ENCODE data around the gene GLIS2.

The GLIS2 gene

DNA sequence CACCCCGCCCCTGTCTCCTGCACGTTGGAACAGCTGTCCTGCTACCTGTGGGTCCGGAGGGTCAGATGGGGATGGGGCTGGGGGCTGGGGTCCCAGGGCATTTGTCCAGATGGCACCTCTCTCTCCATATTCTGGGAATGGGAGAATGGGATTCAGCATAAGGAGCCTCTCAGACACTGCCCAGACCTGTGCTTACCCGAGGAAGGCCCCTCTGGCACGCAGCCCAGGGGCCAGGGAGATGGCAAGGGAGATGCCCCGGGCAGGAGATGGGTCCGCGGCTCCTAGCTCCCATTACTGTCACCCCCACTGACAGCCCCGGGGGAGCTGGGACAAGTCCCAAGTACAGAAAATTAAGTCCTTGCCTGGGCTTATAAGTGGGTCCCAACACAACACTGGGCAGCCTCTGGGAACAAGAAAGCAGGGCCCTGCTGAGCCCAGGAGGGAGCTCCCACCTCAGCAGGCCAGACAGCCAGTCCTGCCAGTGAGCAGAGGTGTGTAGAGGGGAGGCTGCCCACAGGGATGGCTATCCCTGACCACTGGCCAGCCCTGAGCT, 57.6 kb downstream of the GLIS2 start:
- TF ChIP-seq, protein P1, sequence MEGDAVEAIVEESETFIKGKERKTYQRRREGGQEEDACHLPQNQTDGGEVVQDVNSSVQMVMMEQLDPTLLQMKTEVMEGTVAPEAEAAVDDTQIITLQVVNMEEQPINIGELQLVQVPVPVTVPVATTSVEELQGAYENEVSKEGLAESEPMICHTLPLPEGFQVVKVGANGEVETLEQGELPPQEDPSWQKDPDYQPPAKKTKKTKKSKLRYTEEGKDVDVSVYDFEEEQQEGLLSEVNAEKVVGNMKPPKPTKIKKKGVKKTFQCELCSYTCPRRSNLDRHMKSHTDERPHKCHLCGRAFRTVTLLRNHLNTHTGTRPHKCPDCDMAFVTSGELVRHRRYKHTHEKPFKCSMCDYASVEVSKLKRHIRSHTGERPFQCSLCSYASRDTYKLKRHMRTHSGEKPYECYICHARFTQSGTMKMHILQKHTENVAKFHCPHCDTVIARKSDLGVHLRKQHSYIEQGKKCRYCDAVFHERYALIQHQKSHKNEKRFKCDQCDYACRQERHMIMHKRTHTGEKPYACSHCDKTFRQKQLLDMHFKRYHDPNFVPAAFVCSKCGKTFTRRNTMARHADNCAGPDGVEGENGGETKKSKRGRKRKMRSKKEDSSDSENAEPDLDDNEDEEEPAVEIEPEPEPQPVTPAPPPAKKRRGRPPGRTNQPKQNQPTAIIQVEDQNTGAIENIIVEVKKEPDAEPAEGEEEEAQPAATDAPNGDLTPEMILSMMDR (IDR thresholded peaks at IDR 0.05; ENCODE audit: borderline replicate concordance, insufficient read depth, low read depth, low read length): no peak

DNA sequence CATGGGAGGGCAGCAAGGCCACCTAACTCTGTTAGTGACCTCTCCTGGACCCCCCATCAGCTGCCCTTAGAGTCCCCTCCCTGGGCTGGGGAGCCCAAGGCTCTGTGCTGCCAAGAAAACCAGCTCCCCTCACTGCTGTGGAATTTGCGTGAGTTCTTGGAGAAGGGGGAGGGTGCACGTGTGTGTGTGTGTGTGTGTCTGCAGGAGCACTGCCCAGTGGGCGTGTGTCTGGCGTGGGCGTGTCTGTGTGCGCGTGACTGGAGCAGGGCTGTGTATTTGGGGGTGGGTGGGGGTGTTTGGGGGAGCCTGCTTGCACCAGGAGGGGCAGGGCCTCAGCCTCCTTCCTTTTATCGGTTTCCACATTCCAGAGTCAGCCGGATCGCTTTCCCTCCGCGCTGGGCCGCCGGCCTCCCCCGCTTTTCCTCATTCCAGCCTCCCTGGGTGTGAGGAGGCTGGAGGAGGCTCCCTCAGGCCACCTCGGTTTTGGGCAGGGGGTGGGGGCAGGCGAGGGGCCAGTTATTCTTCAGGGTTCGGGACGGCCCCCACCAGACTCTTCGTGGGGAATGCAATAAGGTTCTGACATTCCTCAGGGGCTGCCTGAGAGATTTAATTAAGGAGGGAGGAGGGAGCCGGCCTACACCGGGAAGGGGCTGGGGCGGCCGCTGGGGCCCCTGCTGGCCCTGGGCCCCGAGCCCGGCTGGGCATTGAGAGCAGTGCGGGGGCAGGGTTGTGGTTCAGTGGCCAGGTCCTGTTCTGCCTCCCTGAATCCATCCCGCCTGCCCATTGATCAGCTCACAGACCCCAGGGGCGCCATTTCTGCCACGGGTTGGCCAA, 58.3 kb downstream of the GLIS2 start:
- H3K4me3 ChIP-seq (ENCODE audit: low read depth, low read length): no peak overlapping the region
- TF ChIP-seq, protein P1 (IDR thresholded peaks at IDR 0.05; ENCODE audit: borderline replicate concordance, insufficient read depth, low read depth, low read length): no peak

More for the DNA sequence above, 57.6 kb downstream of the GLIS2 start:
- H3K4me3 ChIP-seq (ENCODE audit: low read depth, low read length): no peak overlapping the region

DNA sequence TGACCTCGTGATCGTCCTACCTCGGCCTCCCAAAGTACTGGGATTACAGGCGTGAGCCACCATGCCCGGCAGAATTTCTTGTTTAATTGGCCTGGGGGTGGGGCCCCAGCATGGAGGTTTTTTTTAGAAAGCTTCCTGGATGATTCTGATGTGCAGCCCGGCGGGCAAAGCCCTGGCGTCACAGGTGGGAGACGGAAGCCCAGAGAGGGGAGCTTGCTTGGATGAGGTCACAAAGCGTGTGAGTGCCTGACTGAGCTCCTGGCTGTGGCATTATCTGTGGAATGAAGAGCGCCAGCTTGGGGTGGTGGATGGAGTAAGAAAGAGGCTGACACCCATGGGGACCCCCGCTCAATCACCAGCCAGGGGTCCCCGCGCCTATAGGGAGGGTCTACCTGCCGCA, 59.9 kb downstream of the GLIS2 start:
- no peak overlapping the region for H3K4me3 ChIP-seq (ENCODE audit: low read depth, low read length)

DNA sequence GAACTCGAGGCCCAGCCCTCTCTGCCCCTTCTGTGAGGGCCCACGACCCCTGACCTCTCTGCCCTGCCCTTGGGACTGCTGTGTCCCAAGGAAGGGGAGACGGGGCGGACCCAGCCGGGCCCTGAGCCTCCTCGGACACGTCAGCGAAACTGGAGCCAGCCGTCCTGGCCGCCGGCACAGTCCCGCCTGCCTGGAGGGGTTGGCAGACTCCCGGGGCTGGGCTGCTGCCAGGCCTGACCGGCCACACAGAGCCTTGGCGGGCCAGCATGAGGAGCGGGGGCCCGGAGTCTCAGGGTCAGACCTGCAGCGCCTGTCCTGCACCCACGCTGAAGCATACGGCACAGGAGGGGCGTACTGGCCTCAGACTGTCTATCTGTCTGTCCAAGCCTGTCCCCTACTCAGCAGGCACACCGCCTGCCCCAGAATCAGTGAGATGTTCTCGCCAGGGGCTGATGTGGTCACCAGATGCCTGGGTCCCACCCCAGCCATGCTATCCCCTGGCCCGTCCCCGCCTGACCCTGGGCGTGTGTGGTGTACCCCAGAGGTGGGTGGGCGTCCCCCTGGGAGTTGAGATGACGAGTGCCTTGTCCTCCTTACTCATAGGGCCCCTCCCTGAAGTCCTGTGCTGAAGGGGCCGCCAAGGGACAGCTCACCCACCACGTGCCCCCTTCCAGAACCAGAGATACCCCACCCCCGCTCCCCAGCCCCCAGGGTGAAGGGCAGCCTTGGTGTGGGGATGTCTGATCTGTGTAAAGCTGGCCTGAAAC, 60.4 kb downstream of the GLIS2 start:
- TF ChIP-seq, protein P1 (IDR thresholded peaks at IDR 0.05; ENCODE audit: borderline replicate concordance, insufficient read depth, low read depth, low read length): no peak
- H3K4me3 ChIP-seq (ENCODE audit: low read depth, low read length): no peak overlapping the region

More for the DNA sequence above, 59.9 kb downstream of the GLIS2 start:
- TF ChIP-seq, protein P1 (IDR thresholded peaks at IDR 0.05; ENCODE audit: borderline replicate concordance, insufficient read depth, low read depth, low read length): no peak

DNA sequence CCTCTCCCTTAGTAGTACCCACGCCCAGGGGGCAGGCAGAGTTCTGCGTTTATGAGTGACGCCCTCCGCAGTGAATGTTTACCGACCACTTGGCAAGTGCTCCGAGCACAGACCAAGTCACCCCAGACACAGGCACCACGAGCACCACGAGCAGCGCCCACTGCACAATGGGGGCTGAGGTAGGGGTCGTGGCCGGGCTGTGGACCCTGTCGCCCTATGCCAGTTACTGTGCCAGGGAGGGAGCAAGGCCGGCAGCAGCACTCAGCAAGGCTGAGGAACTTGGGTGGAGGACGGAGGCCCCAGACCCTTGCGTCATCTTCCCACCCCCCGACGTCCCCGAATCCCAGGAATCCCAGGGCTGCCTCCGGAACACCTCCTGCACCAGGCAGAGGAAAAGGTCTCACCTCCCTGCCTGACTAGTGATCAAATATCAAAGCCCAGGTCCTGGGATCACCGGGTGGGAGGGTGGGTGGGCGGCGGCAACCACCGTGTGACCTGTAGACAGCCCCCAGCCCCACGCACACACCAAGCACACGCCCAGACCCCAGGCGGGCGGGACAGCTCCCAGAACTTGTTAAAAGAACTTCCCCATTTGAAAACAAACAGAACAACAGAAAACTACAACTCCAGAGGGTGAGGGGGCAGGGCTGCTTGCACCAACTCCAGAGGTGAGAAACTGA, 61.2 kb downstream of the GLIS2 start:
- TF ChIP-seq, protein P1 (IDR thresholded peaks at IDR 0.05; ENCODE audit: borderline replicate concordance, insufficient read depth, low read depth, low read length): no peak
- no peak overlapping the region for H3K4me3 ChIP-seq (ENCODE audit: low read depth, low read length)

DNA sequence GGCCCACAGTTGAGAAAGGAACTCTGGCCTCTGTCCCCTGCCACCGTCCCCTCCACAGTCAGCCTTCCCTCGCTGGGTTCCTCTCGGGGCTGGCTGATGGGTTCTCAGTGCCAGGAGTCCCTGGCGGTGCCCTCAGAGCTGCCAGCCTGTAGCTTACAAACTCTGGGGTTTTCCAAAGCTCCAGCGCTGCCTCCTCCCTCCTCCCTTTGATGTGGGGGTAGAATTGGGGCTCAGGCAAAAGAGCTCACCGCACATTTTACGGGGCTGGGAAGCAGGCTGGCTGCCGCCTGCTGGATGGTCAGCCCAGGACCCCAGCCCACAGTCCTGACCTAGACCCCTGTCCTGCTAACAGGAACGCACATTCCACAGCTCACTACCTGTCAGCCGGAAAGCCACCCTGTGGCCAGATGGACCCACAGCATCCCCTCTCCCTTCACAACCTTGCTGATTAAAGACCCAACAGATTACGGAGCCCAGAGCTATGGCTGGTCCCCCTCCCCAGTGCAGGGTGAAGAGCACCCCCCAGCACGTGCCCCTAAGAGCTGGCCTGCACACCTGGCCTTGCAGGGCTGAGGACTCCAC, 61.8 kb downstream of the GLIS2 start:
- H3K4me3 ChIP-seq (ENCODE audit: low read depth, low read length): no peak overlapping the region
- TF ChIP-seq, protein P1 (IDR thresholded peaks at IDR 0.05; ENCODE audit: borderline replicate concordance, insufficient read depth, low read depth, low read length): no peak

All from GM12875 (cell line).